H7 (cell line): ENCODE data around the gene PWP1. TPM values are rescaled to one million over a fixed set of nuclear protein-coding genes. Genes with fewer than 3 reads are reported as not detected.

Experiments used
- DNase-seq: peaks from one replicate; pipeline ENCODE4 v3.0.0; 2012
- H3K27me3 ChIP-seq: 2 replicates; pipeline ENCODE4 v1.6.0; 2011; ENCODE audit warnings: mild to moderate bottlenecking, low read length; ENCODE audit not compliant: control insufficient read depth, insufficient read depth
- H3K36me3 ChIP-seq: replicated peaks from 2 replicates; pipeline ENCODE4 v1.5.1; 2011; ENCODE audit warnings: low read length; ENCODE audit not compliant: control insufficient read depth, insufficient read depth
- H3K4me3 ChIP-seq: 2 replicates; pipeline ENCODE4 v1.5.1; 2011; ENCODE audit warnings: low read depth, mild to moderate bottlenecking, control low read depth, low read length, moderate library complexity; ENCODE audit not compliant: insufficient read depth
- total RNA-seq: library from RNA; depleted of rRNA; stranded (reverse); fragments of >200 nt; shearing (Covaris generic); gene quantifications from 2 replicates; pipeline ENCODE4 v1.2.3, GENCODE V29; 2014

Gene PWP1
- total RNA-seq, 1 experiment from 2014 or later: 65.9 TPM

DNA sequence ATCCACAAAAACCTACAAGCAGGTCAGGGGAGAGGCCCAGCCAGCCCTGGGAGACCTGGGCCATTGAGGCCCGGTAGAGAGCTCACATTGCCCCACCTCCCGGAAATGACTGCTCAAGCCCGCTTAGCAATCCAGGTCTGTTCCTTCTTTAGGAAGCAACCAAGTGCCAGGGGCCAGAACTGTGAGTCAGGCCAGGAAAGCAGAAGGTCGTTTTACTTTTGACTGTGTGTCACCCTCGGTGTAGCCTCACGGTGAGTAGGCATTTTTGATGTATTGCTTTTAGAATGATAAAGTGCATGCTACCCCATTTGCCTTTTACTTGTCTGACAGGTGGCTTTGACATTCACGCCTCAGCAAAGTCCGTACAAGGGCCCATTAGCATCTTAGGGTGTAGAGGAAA lies 25.4 kb upstream of the PWP1 start:
- Histone ChIP-seq H3K36me3 (no peaks in the 10 kb centered on the region), H3K4me3 (no peak overlapping the region), H3K27me3 (no peaks in the 10 kb centered on the region)
- no peak for DNase-seq

DNA sequence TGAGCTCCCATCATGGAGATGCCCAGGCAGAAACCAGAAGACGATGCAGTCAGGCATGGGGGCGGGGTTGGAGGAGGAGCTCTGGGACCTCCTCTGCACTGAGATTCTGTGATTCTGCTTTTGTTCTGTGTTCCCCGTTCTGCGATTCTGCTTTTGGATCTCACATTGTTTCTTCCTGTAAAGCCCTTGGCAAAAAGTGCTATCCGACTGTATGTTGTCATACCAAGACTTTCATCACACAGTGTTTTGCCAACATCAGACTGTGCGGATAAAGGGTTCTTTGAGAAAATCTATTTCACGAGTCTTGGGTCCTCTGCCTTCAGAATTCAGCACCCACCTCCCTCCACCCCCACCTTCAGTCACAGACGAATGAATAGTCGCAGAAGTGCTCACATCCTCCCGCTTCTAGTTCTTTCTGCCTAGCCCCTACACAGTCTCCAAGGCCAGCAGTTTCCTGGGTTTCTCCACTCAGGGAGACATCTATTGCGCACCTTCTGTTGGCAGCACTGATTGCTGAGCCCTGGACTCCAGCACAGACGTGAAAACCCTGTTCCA lies 24.7 kb upstream of the PWP1 start:
- Histone ChIP-seq H3K36me3 (no peaks in the 10 kb centered on the region), H3K27me3 (no peaks in the 10 kb centered on the region), H3K4me3 (no peak overlapping the region)
- DNase-seq: peak; percentile 57

DNA sequence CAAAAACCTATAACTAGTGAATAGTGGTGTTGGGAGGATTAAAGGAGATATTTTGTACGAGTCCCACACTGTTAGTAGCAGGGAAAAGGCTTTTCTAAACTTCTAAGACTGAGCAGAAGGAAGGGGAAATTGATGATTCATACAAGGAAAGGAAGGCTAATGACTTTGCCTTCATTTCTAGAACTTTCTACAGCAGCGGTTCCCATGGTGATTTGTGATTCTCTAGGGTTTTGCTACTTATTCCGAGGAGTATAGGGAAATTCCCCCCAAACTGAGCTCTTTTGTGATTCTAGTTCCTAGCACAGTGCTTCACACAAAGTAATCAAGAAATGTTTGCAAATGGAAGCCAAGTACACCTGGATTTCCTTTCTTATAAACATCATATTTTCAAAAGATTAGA lies 23.8 kb upstream of the PWP1 start:
- Histone ChIP-seq H3K4me3 (no peak overlapping the region), H3K27me3 (no peaks in the 10 kb centered on the region), H3K36me3 (no peaks in the 10 kb centered on the region)
- no peak for DNase-seq

DNA sequence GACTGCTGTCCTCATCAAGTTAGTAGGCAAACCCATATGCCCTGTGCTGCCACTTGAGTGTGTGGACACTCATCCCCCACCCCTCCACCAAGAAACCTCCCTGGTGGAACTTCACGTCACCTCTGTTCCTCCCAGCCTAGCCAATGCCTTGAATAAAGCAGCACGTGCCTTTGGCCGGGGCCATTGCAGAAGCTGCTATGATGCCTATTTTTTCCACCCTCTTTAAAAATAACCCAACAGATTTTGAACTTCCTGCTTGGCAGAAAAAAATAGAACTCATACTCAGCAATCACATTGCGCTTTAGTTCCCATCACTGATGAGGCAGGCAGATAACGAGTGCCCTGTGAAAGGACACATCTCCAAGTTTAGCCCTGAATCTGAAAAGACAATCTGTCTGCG lies 23.1 kb upstream of the PWP1 start:
- DNase-seq: no peak
- no peaks in the 10 kb centered on the region for H3K27me3 ChIP-seq
- H3K36me3 ChIP-seq: no peaks in the 10 kb centered on the region
- H3K4me3 ChIP-seq: no peak overlapping the region

DNA sequence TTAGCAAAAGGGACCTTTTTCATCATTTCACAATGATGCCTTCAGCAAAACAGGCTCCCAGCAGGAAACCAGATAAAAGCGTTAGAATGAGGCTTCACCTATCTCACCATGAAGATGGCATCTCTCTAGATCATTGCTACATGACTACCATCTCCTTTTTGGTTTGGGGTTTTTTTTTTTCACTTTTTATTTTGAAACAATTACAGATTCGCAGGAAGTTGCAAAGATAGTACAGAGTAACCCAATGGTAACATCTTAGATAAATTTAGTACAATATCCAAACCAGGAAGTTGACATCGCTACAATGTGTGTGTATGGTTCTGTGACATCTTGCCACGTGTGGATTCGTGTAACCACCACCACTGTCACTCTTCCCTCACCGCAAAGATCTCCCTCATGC lies 22.3 kb upstream of the PWP1 start:
- Histone ChIP-seq H3K36me3 (no peaks in the 10 kb centered on the region), H3K4me3 (no peak overlapping the region), H3K27me3 (no peaks in the 10 kb centered on the region)
- no peak for DNase-seq

DNA sequence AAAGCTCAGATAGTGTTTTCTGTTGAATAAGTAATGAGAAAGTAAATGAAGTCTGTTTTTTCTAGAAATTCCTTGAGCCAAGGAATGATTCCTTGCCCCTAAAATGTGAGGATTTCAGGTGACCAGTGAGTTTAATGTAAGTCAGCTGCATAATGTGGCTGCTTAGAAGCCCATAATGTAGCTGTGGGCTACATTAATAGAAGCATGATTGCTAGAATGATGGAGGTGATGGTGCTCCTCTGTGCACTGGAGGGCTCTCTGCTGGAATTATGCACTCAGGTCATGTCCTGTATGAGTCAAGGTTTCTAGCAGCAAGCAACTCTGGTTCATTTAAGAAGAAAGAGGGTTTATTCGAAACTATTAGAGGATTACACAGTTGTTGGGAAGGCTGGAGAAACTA lies 19.6 kb upstream of the PWP1 start:
- Histone ChIP-seq H3K4me3 (no peak overlapping the region), H3K27me3 (no peaks in the 10 kb centered on the region), H3K36me3 (no peaks in the 10 kb centered on the region)
- DNase-seq: no peak

DNA sequence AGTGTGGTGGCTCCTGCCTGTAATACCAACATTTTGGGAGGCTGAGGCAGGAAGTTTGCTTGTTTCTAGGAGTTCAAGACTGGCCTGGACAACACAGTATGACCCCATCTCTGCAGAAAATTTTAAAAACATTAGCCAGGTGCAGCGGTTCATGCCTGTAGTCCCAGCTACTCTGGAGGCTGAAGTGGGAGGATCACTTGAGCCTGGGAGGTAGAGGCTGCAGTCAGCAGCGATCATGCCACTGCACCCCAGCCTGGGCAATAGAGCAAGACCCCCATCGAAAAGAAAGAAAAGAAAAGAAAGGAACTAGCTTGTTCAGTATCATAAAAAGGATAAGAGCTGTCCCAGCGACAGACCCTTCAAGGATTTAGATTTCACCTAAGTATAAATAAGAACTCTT lies 18.1 kb upstream of the PWP1 start:
- Histone ChIP-seq H3K36me3 (no peaks in the 10 kb centered on the region), H3K27me3 (no peaks in the 10 kb centered on the region), H3K4me3 (no peak overlapping the region)
- no peak for DNase-seq

DNA sequence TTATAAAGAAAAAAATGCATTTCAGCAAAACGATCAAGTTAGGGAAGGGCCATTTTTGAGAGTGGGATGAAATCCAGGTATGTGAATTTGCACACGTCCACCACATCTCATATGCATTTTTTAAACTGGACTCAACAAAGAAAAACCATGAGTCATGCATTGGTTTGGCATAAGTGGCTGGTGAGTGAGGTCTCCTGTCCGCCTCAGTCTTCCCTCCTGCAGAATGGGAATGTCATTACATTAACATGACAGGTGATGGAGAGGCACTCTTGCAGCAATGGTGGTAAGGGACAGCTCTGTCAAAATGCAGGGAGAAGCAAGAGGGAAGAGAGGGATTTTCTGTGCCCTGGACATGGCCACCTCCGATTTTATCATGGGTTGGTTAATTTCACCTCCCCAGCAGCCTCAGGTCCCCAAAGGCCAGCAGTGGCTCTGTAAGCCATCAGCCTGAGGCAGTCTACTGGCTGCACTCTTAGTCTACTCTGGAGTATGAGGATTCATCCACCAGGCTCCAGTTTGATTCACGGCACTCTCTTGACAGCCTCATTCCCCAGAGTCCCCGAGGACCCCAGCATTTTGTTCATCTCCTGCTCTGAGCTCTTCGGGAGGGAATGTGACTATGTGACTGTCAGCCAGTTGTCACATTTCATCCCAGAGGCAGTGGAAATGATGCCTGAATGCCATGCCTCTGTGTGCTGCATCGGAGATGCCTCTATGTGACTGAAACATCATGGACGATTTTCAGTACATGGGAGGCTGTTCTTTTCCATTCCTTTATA lies 17.1 kb upstream of the PWP1 start:
- Histone ChIP-seq H3K27me3 (no peaks in the 10 kb centered on the region), H3K4me3 (no peak overlapping the region), H3K36me3 (no peaks in the 10 kb centered on the region)
- no peak for DNase-seq

DNA sequence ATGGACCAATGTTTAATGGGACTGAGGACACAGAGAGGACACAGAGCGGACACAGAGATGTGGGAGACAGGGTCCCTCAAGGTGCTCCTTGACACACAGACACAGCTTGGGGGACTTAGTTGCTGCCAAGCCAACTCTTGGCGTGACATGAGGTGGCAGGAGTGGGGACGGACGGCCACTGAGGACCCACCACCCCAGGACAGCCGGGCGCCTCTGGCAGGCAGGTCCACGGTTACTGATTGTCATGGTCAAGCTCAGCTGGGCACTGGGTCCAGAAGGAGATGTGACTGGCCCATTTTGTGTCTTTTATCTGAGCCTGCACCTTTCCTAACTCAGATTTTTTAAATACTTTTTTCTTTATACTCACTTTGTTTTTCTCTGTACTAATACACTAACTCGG lies 15.7 kb upstream of the PWP1 start:
- H3K27me3 ChIP-seq: no peaks in the 10 kb centered on the region
- H3K4me3 ChIP-seq: no peak overlapping the region
- no peaks in the 10 kb centered on the region for H3K36me3 ChIP-seq
- DNase-seq: no peak

DNA sequence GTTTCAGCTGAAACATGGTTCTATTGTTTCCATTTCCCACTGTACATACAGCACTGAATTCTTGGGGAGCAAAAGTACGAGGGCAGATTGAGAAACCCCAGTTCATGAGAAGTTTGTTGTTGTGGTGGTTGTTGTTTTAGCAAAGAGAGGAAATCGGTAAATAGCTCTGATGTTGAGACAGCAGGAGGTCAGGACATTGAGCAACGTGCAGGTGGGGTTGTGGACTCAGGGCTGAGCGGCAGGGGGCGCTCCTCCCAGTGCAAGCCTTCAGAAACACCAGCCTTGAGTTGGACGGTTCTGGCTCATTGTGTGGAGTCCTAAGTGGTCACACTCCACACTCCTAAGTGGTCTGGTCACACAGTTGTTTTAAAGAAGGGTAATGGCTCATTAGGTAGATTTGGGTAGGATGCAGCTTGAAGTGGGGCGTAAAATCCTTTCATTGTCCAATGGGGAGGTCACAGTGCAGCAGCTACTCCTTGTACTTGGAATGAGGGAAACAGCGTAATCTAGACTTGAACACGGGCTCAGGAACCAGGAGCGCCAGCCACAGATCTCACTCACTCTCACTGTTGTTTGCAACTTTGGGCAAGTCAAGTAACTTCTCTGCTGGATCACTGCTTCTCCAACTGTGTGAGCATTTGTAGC lies 14.5 kb upstream of the PWP1 start:
- H3K36me3 ChIP-seq: no peaks in the 10 kb centered on the region
- peak; percentile 75 for DNase-seq
- no peak overlapping the region for H3K4me3 ChIP-seq
- no peaks in the 10 kb centered on the region for H3K27me3 ChIP-seq

DNA sequence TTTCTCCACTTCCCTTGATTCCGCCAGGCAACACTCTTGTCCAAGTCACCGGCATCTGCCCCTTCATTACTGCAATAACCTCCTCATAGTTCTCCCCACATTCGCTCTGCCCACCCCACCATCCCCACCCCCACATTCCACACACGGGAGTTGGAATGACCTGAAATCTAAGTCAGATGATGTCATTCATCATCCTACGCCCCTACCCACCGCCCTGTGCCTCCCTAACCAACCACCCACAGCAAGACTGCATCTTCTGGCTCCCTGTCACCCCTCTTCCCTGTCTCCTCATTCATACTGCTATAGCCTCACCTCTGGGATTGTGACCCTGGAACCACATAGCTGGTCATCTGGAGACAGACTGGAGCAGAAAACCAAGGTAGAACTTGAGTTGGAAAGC lies 7.9 kb upstream of the PWP1 start:
- Histone ChIP-seq H3K27me3 (peaks cover 2% of the 10 kb centered on the region; the same call in 1 of the 2 replicates), H3K4me3 (no peak overlapping the region), H3K36me3 (no peaks in the 10 kb centered on the region)
- DNase-seq: no peak

DNA sequence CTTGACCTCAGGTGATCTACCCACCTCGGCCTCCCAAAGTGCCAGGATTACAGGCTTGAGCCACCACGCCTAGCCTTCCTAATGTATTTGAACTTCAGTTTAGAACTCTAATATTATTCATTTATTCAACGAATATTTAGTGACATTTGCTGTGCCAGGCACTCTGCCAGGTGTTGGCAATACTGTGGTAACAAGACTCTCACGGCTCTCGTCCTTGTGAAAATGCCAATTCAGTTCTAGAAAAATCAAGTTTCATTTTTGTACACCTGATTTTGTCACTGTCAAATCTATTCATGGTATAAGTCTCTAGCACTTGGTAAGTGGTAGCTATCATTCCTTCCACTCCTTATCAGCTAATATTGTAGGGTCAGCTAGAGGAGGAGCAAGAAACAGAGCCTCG lies 6.3 kb upstream of the PWP1 start:
- DNase-seq: no peak
- Histone ChIP-seq H3K36me3 (no peaks in the 10 kb centered on the region), H3K4me3 (no peak overlapping the region), H3K27me3 (peaks cover 2% of the 10 kb centered on the region; the same call in 1 of the 2 replicates)

DNA sequence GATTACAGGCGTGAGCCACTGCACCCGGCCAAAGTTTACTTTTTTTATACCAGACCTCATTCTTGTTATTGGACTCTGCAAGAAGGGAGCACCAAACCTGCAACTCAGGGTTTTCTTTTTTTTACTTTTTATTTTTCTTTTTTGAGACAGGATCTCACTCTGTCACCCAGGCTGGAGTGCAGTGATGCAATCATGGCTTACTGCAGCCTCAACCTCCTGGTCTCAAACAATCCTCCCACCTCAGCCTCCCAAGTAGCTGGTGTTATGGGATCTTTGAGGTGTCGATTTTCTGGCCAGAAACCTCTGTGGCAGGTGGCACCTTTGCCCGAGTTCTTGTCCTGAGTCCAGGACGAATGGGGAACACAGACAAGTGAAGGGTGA lies 4.2 kb upstream of the PWP1 start:
- Histone ChIP-seq H3K36me3 (no peaks in the 10 kb centered on the region), H3K27me3 (peaks cover 2% of the 10 kb centered on the region; the same call in 1 of the 2 replicates), H3K4me3 (no peak overlapping the region)
- DNase-seq: no peak

DNA sequence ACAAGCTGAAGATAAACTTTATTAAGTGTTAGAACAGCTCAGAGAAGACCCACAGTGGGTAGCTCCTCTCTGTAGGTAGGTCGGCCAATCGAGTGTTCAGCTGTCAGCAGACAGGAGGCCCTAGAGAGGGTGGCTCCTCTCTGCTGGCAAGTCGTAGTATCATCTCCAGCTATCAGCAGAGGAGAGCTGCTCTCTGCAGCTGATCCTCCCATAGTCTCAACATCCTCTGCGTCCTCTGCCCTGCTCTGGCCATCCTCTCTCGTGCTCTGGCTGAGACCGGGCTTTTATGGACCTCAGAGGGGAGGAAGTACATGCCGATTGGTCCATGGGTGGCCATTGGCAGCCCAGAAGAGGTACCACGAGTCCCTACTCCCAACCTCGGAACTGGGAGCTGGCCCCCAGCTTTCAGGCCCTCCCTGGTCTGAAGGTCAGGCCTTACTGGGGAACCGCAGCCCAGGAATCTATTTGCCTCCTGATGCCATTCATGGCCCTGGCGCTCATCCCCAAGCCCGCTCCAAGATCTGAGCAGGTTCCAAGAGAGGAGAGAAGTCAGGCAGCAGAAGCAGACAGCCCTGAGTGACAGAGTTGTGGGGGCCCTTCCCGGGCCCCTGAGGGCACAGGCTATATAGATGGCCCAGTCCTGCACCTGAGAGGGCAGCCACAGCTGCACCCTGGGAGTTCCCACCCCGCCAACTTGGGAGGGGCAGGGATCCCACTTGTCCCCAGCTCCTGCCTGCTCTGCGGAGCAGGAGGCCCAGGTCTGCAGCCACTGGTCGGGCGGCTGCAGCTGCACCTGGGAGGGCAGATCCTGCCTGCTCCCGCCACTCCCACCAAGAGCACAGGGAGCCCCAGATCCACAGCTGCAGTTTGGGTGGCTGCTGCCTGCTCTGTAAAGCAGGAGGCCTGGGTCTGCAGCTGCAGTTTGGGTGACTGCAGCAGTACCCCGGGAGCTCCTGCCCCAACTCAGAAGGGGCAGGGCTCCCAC lies 3.5 kb upstream of the PWP1 start:
- Histone ChIP-seq H3K27me3 (peaks cover 2% of the 10 kb centered on the region; the same call in 1 of the 2 replicates), H3K4me3 (no peak overlapping the region), H3K36me3 (no peaks in the 10 kb centered on the region)
- DNase-seq: no peak
